Measurements from ENCODE around the gene PDE7B. TPM values are rescaled to one million over a fixed set of nuclear protein-coding genes. Genes with fewer than 3 reads are reported as not detected.

PDE7B gene
- total RNA-seq, 2 donors from 2014 or later = 0.27 to 0.93 TPM

GRCh38 chr6:136163260-136163659 is 311.8 kb downstream of the PDE7B start:
- no peak overlapping the region for H3K27ac Mint-ChIP-seq
- DNase-seq (ENCODE audit: low spot score in 2 of 2) (no peak), ATAC-seq (no peak)
- peaks cover 9 to 22% of the 10 kb centered on the region in 2 donors for H3K36me3 Mint-ChIP-seq
- peaks cover 8 to 16% of the 10 kb centered on the region in 2 donors for H3K9me3 Mint-ChIP-seq

GRCh38 chr6:136166815-136167214 is 315.3 kb downstream of the PDE7B start:
- DNase-seq (ENCODE audit: low spot score in 2 of 2) = no peak
- no peak overlapping the region for H3K27ac Mint-ChIP-seq
- H3K9me3 Mint-ChIP-seq = peaks cover 8 to 16% of the 10 kb centered on the region in 2 donors
- no peak for ATAC-seq
- H3K36me3 Mint-ChIP-seq = peaks cover 9 to 21% of the 10 kb centered on the region in 2 donors

GRCh38 chr6:136169394-136170148 is 318.1 kb downstream of the PDE7B start:
- Mint-ChIP-seq H3K27ac (no peak overlapping the region), H3K36me3 (peaks cover 10 to 17% of the 10 kb centered on the region in 2 donors), H3K9me3 (peaks cover 13 to 16% of the 10 kb centered on the region in 2 donors)
- ATAC-seq (no peak), DNase-seq (ENCODE audit: low spot score in 2 of 2) (no peak)

GRCh38 chr6:136171231-136171630 is 319.7 kb downstream of the PDE7B start:
- no peak for DNase-seq (ENCODE audit: low spot score in 2 of 2)
- H3K9me3 Mint-ChIP-seq = peaks cover 13 to 16% of the 10 kb centered on the region in 2 donors
- ATAC-seq = peak in 1 of 2 donors; percentile 44
- H3K27ac Mint-ChIP-seq = no peak overlapping the region
- H3K36me3 Mint-ChIP-seq = peaks cover 10 to 17% of the 10 kb centered on the region in 2 donors

- peak overlapping the region in 1 of 2 donors; percentile 70 for H3K27ac Mint-ChIP-seq
- DNase-seq (ENCODE audit: low spot score in 2 of 2) (no peak), ATAC-seq (peak in 1 of 2 donors; percentile 70)
- peaks cover 5 to 7% of the 10 kb centered on the region in 2 donors for H3K9me3 Mint-ChIP-seq
- H3K36me3 Mint-ChIP-seq = peaks cover 0 to 8% of the 10 kb centered on the region in 2 donors
Observed at GRCh38 chr6:136173519-136174507, 322.3 kb downstream of the PDE7B start.

- H3K9me3 Mint-ChIP-seq = peaks cover 5 to 7% of the 10 kb centered on the region in 2 donors
Observed at GRCh38 chr6:136174510-136174909, 323.0 kb downstream of the PDE7B start.

GRCh38 chr6:136175873-136176272 is 324.4 kb downstream of the PDE7B start:
- Mint-ChIP-seq H3K9me3 (peaks cover 5 to 7% of the 10 kb centered on the region in 2 donors), H3K27ac (no peak overlapping the region), H3K36me3 (peaks cover 0 to 8% of the 10 kb centered on the region in 2 donors)
- ATAC-seq = no peak
- DNase-seq (ENCODE audit: low spot score in 2 of 2) = no peak

More at GRCh38 chr6:136174510-136174909, 323.0 kb downstream of the PDE7B start:
- no peak for DNase-seq (ENCODE audit: low spot score in 2 of 2)
- no peak overlapping the region for H3K27ac Mint-ChIP-seq
- no peak for ATAC-seq
- H3K36me3 Mint-ChIP-seq = peaks cover 0 to 8% of the 10 kb centered on the region in 2 donors

- ATAC-seq (no peak), DNase-seq (ENCODE audit: low spot score in 2 of 2) (no peak)
- Mint-ChIP-seq H3K9me3 (peaks cover under 1 to 1% of the 10 kb centered on the region in 2 donors), H3K27ac (no peak overlapping the region), H3K36me3 (peaks cover 0 to 2% of the 10 kb centered on the region in 2 donors)
Observed at GRCh38 chr6:136178749-136179148, 327.2 kb downstream of the PDE7B start.

GRCh38 chr6:136180704-136181511 is 329.4 kb downstream of the PDE7B start:
- H3K9me3 Mint-ChIP-seq = no peaks in the 10 kb centered on the region
- no peak overlapping the region for H3K27ac Mint-ChIP-seq
- no peak for DNase-seq (ENCODE audit: low spot score in 2 of 2)
- no peak for ATAC-seq
- no peaks in the 10 kb centered on the region for H3K36me3 Mint-ChIP-seq

- Mint-ChIP-seq H3K27ac (no peak overlapping the region), H3K36me3 (no peaks in the 10 kb centered on the region), H3K9me3 (no peaks in the 10 kb centered on the region)
- DNase-seq (ENCODE audit: low spot score in 2 of 2) (no peak), ATAC-seq (no peak)
Observed at GRCh38 chr6:136181512-136181833, 330.0 kb downstream of the PDE7B start.

GRCh38 chr6:136181861-136182260 is 330.4 kb downstream of the PDE7B start:
- Mint-ChIP-seq H3K36me3 (no peaks in the 10 kb centered on the region), H3K9me3 (no peaks in the 10 kb centered on the region), H3K27ac (no peak overlapping the region)
- no peak for DNase-seq (ENCODE audit: low spot score in 2 of 2)
- ATAC-seq = no peak

- Mint-ChIP-seq H3K9me3 (no peaks in the 10 kb centered on the region), H3K27ac (no peak overlapping the region), H3K36me3 (no peaks in the 10 kb centered on the region)
- DNase-seq (ENCODE audit: low spot score in 2 of 2) (no peak), ATAC-seq (no peak)
Observed at GRCh38 chr6:136184738-136185137, 333.2 kb downstream of the PDE7B start.

GRCh38 chr6:136186363-136186762 is 334.9 kb downstream of the PDE7B start:
- no peaks in the 10 kb centered on the region for H3K9me3 Mint-ChIP-seq
- no peaks in the 10 kb centered on the region for H3K36me3 Mint-ChIP-seq

GRCh38 chr6:136188486-136188885 is 337.0 kb downstream of the PDE7B start:
- Mint-ChIP-seq H3K36me3 (no peaks in the 10 kb centered on the region), H3K9me3 (no peaks in the 10 kb centered on the region), H3K27ac (no peak overlapping the region)
- DNase-seq (ENCODE audit: low spot score in 2 of 2) (no peak), ATAC-seq (no peak)

More at GRCh38 chr6:136186363-136186762, 334.9 kb downstream of the PDE7B start:
- ATAC-seq (no peak), DNase-seq (ENCODE audit: low spot score in 2 of 2) (no peak)
- H3K27ac Mint-ChIP-seq = no peak overlapping the region

GRCh38 chr6:136189104-136189503 is 337.6 kb downstream of the PDE7B start:
- no peak for ATAC-seq
- Mint-ChIP-seq H3K27ac (no peak overlapping the region), H3K36me3 (no peaks in the 10 kb centered on the region), H3K9me3 (no peaks in the 10 kb centered on the region)
- DNase-seq (ENCODE audit: low spot score in 2 of 2) = no peak

GRCh38 chr6:136191606-136192312 is 340.3 kb downstream of the PDE7B start:
- Mint-ChIP-seq H3K36me3 (no peaks in the 10 kb centered on the region), H3K27ac (no peak overlapping the region), H3K9me3 (no peaks in the 10 kb centered on the region)
- no peak for ATAC-seq
- no peak for DNase-seq (ENCODE audit: low spot score in 2 of 2)

Measured in activated naive CD4-positive, alpha-beta T cell treated with anti-CD3 and anti-CD28 coated beads, Interleukin-2, amount 50 U/mL, for 72 hours (primary cell).